Mucosa of stomach (tissue), 1 donor: ENCODE measurements around the gene CYBC1.

Source experiments
- H3K27me3 ChIP-seq: one replicate; pipeline ENCODE4 v1.7.0; 2013; ENCODE audit warnings: mild to moderate bottlenecking, low read length; ENCODE audit not compliant: control insufficient read depth, insufficient read depth
- H3K36me3 ChIP-seq: one replicate; pipeline ENCODE4 v1.7.0; 2013; ENCODE audit warnings: low read length; ENCODE audit not compliant: control insufficient read depth, insufficient read depth
- H3K4me1 ChIP-seq: one replicate; pipeline ENCODE4 v1.7.0; 2013; ENCODE audit warnings: mild to moderate bottlenecking, low read length; ENCODE audit not compliant: control insufficient read depth, insufficient read depth
- H3K4me3 ChIP-seq: one replicate; pipeline ENCODE4 v1.7.0; 2013; ENCODE audit warnings: low read length
- H3K9ac ChIP-seq: one replicate; pipeline ENCODE4 v1.7.0; 2013; ENCODE audit warnings: mild to moderate bottlenecking, low read length, moderate library complexity
- H3K9me3 ChIP-seq: one replicate; pipeline ENCODE4 v1.7.0; 2013; ENCODE audit warnings: mild to moderate bottlenecking, low read length, moderate library complexity; ENCODE audit not compliant: control insufficient read depth
- donor health status: Pancreatic carcinoma.

The CYBC1 gene

DNA sequence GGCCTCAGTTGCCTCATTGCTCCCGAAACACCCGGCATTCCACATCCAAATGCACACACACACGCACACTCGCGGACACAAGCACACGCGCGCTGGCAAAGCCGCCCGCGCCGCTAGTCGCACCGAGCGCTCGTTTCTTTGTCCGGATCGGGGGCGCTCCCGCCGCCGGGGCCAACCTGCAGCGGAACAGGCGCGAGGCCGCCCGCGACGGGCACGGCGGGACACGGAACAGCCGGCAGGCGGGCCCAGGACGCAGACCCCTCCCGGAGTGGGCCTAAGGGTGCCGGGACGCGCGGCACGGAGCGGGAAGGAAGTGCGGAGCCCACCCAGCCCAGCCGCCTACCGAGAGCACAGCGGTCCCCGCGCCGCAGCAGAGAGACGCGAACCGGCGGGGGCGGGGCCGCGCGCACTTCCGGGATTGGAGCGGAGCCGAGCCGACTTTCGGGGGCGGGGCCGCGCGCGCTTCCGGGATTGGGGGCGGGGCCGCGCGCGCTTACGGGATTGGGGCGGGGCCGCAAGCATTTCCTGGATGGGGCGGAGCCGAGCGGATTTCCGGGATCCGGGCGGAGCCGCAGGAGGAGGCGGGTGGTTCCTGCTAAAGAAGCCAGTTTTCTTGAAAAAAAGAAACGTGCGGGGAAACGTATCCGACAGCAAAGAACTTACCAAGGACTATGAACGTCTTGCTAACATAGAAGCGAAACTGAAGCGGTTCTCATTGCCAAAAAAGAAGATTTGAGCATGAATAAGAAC is at the start of gene CYBC1:
TSS of gene CYBC1 (minus strand) at position 396 of the 750 bp plus-strand sequence. CDS start 1,498 bp downstream, outside the sequence.
- H3K27me3 ChIP-seq = no peaks in the 10 kb centered on the region
- peak within 1 kb of the TSS; percentile 86 for H3K9ac ChIP-seq
- H3K4me3 ChIP-seq = peak within 1 kb of the TSS; percentile 71
- H3K9me3 ChIP-seq = no peaks in the 10 kb centered on the region
- peaks cover 14% of the 10 kb centered on the region for H3K4me1 ChIP-seq
- no peaks in the 10 kb centered on the region for H3K36me3 ChIP-seq

DNA sequence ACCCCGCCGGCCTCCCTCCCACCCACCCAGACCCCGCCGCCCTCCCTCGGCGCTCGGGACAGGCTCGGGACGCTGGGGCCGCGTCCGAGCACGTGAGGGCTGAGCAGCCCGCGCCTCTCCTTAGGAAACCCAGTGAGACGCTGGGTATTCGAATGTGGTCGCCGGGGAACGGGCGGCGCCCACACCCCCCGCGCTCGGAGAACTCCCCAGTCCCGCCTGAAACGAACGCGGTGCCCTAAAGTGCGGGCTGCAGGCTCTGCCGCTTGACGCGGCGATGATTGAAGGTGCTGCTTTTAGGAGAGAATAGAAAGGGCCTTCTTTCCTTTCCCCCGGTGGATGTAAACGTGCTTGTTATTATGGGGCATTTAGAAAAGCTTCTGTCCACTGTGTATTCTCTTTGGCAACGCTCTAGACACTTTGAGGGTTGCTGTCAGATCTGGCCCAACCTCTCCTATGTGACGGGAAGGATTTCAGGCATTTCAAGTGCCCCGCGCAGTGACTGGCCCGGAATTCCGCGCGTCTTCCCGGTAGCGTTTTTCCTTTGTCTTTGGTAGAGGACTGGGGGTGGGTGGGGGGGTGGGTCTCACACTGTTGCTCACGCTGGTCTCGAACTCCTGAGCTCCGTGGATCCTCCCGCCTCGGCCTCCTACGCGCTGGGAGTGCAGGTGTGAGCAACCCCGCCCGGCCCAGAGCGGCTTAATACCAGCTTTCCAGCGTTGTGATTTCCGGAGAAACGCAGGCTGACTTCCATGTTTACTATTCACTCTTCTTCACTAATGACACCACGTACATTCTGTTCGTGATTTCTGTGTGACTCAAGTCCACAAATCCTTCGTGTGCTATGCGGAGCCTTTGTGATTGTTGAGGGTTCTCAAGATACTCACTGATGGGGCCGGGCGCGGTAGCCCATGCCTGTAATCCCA is 47.2 kb upstream of the CYBC1 start:
- H3K4me3 ChIP-seq = no peak overlapping the region
- H3K27me3 ChIP-seq = no peaks in the 10 kb centered on the region
- no peaks in the 10 kb centered on the region for H3K9me3 ChIP-seq
- no peaks in the 10 kb centered on the region for H3K36me3 ChIP-seq
- peak overlapping the region; percentile 51 for H3K9ac ChIP-seq
- H3K4me1 ChIP-seq = peaks cover 32% of the 10 kb centered on the region

DNA sequence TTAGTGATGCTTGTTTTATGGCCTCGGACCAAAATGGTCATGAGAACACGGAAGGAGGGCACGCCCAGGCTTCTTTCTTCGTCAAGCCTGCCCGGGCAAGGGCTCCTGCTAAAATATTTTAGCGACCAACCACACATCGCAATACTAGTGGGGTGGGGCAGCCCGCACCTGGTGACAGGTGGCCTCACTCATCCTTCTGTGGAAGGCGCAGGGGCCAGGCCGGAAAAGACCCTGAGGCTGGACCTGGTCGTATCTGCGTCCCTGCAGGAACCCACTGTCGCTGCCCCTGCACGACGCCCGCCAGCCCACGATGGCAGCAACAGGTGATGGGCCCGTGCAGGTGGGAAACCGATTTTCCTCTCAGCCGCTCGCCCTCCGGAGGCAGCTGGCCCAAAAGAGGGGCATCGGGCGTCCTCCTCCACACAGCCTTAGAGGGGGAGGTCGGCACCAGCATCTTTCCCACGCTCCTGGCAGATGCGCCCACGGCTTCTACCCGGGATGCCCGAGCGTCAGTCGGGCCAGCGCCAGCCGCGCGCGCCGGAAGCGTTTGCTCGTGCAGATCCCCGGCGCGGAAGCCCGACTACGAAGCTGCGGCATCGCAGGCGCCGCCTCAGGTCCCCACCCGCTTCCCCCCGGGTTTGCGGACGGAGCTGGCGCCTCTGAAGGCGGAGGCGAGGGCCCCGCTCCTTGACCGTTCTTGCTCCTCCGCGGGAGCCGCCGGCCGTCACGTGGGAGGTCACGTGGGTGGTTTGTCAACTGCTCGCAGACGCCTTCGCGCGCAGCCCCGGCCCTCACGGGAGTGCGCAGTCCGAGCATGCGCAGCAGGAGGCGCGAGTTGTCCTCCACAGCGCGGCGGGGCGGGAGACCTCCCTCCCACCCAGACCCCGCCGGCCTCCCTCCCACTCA is 46.2 kb upstream of the CYBC1 start:
- H3K9me3 ChIP-seq = no peaks in the 10 kb centered on the region
- peak overlapping the region; percentile 31 for H3K4me3 ChIP-seq
- peaks cover 37% of the 10 kb centered on the region for H3K4me1 ChIP-seq
- no peaks in the 10 kb centered on the region for H3K36me3 ChIP-seq
- no peaks in the 10 kb centered on the region for H3K27me3 ChIP-seq
- peak overlapping the region; percentile 39 for H3K9ac ChIP-seq

DNA sequence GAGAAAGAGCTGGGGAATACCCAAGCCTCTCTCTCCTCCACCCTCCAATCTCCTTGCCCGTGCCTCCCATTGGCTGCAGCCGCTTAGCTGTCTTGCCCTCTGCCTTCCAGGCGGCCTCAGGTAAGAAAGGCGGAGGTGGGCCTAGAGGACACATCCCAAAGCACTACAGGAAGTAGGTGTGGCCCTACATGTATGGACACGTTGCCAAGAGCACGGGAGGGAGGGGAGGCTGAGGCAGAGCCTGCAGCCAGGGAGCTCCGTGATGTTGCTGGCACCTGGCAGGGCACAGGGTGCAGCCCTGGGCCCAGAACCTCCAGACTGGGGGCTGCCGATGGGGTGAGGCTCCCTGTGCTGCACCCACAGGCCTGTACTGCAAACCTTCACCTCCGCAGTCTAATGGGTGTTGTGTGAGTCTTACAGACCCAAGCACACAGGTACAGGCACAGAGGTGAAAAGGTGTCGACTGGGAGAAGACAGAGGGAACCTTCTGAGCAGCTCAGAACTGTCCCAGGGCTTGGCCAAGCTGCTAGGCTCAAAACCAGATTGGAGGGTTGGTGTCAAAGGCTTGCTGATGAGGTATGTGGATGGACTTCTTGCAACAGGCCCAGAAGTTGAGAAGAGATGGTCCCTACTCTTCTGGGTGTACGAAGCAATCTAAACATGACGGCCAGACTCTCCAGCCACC is 45.4 kb upstream of the CYBC1 start:
- Histone ChIP-seq H3K9ac (no peak overlapping the region), H3K4me3 (no peak overlapping the region), H3K9me3 (no peaks in the 10 kb centered on the region), H3K27me3 (no peaks in the 10 kb centered on the region), H3K36me3 (no peaks in the 10 kb centered on the region), H3K4me1 (peaks cover 39% of the 10 kb centered on the region)

DNA sequence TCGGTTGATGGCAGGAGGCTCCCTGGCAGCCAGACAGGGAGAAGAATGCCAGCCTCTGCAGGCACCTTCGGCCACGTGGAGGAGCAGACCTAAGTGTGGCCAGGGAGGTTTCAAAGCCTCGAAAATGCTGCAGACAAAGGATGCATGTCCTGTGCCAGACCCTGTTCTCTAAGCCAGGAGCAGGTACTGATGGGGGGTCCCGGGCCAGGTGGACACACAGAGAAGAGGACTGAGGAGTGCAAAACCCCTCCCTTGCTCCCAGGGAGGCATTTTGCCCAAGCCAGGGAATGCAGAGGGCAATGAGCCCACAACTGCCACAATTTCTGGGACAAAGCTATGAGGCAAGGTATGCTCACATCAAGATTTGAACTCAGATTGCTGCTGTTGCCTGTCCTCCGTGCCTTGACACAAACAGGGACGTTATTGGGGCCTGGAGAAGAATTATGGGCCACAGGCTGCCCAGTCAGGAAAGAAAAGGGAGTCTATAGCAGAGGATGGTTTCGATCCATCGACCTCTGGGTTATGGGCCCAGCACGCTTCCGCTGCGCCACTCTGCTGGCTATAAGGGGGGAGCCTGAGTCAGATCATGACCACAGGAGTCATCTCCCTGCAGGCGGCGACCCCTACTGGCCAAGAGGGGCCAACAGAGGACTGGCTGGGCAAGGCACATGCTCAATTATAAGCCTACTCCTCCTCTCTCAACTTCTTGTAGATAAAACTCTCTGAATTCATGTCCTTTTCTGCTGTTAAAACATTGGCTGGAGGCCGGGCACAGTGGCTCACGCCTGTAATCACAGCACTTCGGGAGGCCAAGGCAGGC is 43.9 kb upstream of the CYBC1 start:
- Histone ChIP-seq H3K4me1 (peaks cover 47% of the 10 kb centered on the region), H3K36me3 (no peaks in the 10 kb centered on the region), H3K9me3 (no peaks in the 10 kb centered on the region), H3K4me3 (no peak overlapping the region), H3K9ac (peak overlapping the region; percentile 19), H3K27me3 (no peaks in the 10 kb centered on the region)

DNA sequence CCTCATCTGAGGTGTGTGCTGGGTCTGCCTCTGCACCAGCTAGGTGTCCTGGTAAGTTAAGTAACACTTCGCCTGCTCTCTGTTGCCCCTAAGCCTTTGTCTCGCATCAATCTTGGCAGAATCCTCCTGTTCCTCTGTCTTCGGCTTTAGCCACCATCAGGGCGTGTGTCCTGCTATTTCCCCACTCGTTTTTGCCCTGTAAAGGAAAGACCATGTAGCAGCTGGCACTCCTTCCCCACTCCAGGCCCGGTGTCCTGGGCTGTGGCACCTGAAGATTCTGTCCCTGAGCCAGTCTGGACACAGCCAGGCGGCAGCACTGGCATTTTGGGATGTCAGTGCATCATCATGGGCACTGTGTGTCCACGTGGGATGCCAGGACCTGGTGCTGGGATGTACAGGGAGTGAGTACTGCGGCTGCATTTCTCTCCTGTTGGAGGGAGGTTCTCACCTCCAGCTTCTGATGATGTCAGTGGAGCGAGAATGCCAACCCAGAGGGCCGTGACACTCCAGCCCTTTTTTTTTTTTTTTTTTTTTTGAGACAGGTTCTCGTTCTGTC is 42.8 kb upstream of the CYBC1 start:
- H3K9ac ChIP-seq = no peak overlapping the region
- no peak overlapping the region for H3K4me3 ChIP-seq
- no peaks in the 10 kb centered on the region for H3K9me3 ChIP-seq
- H3K4me1 ChIP-seq = peaks cover 47% of the 10 kb centered on the region
- no peaks in the 10 kb centered on the region for H3K27me3 ChIP-seq
- H3K36me3 ChIP-seq = no peaks in the 10 kb centered on the region

DNA sequence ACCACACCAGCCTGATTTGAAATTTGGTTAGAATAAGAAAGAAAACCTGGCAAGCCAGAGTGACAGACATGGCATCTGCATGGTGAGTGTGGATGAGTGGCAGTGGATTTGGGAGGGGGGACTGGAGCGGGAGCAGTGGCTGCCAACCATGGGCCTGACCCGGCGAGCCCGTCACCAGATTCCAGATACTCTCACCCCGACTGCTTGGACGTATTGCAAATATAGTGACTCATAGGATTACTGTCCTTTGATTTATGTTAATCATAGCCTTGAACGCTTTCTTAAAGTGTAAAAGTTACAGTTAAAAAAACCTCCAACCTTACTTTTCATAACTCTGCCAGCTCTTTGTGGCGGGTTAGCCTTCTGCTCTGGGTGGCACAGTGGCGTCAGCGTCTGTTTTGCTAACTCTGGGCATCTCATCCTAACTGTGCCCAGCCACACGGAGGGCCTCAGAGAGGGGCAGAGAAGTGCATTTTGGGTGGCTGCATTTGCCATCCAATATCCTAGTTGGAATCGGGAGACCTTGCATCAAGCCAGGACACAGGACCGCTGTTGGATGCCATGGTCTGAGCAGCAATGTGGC is 42.2 kb upstream of the CYBC1 start:
- Histone ChIP-seq H3K36me3 (no peaks in the 10 kb centered on the region), H3K4me3 (no peak overlapping the region), H3K9ac (no peak overlapping the region), H3K9me3 (no peaks in the 10 kb centered on the region), H3K4me1 (peaks cover 47% of the 10 kb centered on the region), H3K27me3 (no peaks in the 10 kb centered on the region)

DNA sequence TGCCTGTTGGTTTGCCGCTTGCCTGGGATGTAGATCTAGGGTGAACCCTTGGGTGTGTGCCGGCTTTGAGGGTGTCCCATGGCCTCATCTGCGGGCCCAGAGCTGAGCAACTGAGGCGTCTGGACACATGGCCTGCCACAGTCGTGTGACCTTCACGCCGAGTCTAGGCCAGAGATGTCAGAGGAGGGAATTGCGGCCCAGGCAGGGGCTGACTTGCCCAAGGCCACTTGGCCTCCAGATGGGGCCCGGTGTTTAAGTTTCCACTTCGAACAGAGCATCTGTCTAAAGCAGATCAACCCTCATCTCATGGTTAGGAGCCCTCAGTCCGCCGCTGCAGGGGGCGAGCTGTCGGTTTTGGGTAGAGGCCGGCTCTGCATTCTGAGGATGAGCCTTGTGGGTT is 41.0 kb upstream of the CYBC1 start:
- no peak overlapping the region for H3K4me3 ChIP-seq
- H3K4me1 ChIP-seq = peaks cover 45% of the 10 kb centered on the region
- H3K27me3 ChIP-seq = no peaks in the 10 kb centered on the region
- no peaks in the 10 kb centered on the region for H3K9me3 ChIP-seq
- H3K9ac ChIP-seq = no peak overlapping the region
- H3K36me3 ChIP-seq = no peaks in the 10 kb centered on the region

DNA sequence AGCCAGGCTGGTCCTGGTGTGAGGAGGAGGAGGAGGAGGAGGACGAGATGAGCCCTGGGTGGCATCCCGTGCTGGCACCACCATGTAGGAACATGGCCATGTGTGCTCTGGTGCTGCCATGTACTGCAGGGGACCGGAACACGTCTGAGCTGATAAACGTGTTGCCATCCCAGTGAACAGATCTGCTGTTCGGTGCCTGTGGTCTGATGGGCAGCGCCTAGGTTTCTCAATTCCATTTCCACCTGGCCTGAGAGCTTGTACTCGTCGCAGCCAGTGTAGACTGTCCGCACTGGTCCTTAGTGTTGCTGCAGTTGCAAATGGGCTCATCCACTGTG is 40.6 kb upstream of the CYBC1 start:
- H3K9ac ChIP-seq = no peak overlapping the region
- H3K4me1 ChIP-seq = peaks cover 45% of the 10 kb centered on the region

DNA sequence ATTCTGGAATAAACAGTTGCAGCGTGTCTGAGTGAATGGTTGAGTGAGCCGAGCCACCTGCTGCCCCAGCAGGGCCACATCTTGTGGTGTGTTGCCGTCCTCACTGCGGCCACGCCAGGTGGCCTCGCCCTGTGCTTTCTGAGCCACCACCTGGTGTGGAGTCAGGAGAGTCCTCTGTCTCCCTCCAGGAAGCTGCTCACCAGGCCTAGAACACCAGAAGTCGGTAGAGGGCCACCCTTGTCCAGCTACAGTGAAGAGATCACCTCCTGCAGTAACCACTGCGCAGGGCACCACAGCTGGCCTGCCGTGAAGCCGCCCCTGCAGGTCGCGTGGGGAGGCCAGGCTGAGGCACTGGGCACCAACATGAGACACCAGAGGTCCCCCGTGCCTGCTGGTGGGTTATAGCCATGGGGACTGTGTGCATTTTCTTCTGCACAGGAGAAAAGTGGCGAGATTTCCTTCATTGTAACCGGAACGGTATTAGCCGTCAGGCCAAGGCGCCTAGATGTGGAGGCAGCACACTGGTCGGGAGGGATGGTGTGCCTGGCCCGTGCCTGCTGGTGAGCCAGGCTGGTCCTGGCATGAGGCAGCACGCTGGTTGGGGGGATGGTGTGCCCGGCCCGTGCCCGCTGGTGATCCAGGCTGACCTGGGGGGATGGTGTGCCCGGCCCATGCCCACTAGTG is 40.1 kb upstream of the CYBC1 start:
- peaks cover 42% of the 10 kb centered on the region for H3K4me1 ChIP-seq
- H3K9me3 ChIP-seq = no peaks in the 10 kb centered on the region
- H3K9ac ChIP-seq = no peak overlapping the region
- no peak overlapping the region for H3K4me3 ChIP-seq
- H3K27me3 ChIP-seq = no peaks in the 10 kb centered on the region
- H3K36me3 ChIP-seq = peaks cover 4% of the 10 kb centered on the region

More for the DNA sequence above, 40.6 kb upstream of the CYBC1 start:
- no peaks in the 10 kb centered on the region for H3K9me3 ChIP-seq
- H3K4me3 ChIP-seq = no peak overlapping the region
- no peaks in the 10 kb centered on the region for H3K27me3 ChIP-seq
- no peaks in the 10 kb centered on the region for H3K36me3 ChIP-seq
